K562 treated with DMSO at 1 percent for 48 hours (cell line): ENCODE results near the gene TIFAB. TPM values are rescaled to one million over a fixed set of nuclear protein-coding genes. Genes with fewer than 3 reads are reported as not detected.

Experiments
- total RNA-seq: library from RNA; unstranded; fragments of 300-600 nt; gene quantifications from 2 replicates; pipeline ENCODE4 v1.2.3, GENCODE V29; 2022; ENCODE audit warnings: low replicate concordance; ENCODE audit errors: extremely low read depth

The TIFAB gene
- not detected in 2 replicates for total RNA-seq

GRCh38 chr5:135452321-135453030, at the start of gene TIFAB:
TSS of gene TIFAB (minus strand) at chr5:135452351. CDS start at chr5:135449939, 2,412 bp downstream.

GRCh38 chr5:135447298-135447929, 4.7 kb downstream of the TIFAB start, which contains the start of gene DCANP1:
TSS of gene DCANP1 (minus strand) at chr5:135447348. CDS start at chr5:135447108, 240 bp downstream.

GRCh38 chr5:135398855-135399793, 53.0 kb downstream of the TIFAB start, which contains the start of gene MACROH2A1:
TSS of gene MACROH2A1 (minus strand) at chr5:135399231. CDS start at chr5:135389093, 10,138 bp downstream.

Other genes with a start within 250 kb of the TIFAB start
- gene MACROH2A1, start 53.1 kb downstream of the TIFAB start, total RNA-seq = not detected in 2 replicates
- not detected in 2 replicates for gene DCANP1, start 5.0 kb downstream of the TIFAB start, total RNA-seq
- not detected in 2 replicates for gene NEUROG1, start 83.6 kb upstream of the TIFAB start, total RNA-seq
- not detected in 2 replicates for gene CXCL14, start 126.6 kb upstream of the TIFAB start, total RNA-seq